ENCODE results near the gene FDX2. TPM values are rescaled to one million over a fixed set of nuclear protein-coding genes. Genes with fewer than 3 reads are reported as not detected.

Gene FDX2
- total RNA-seq, 1 experiment from 2014 or later = 30.3 TPM

DNA sequence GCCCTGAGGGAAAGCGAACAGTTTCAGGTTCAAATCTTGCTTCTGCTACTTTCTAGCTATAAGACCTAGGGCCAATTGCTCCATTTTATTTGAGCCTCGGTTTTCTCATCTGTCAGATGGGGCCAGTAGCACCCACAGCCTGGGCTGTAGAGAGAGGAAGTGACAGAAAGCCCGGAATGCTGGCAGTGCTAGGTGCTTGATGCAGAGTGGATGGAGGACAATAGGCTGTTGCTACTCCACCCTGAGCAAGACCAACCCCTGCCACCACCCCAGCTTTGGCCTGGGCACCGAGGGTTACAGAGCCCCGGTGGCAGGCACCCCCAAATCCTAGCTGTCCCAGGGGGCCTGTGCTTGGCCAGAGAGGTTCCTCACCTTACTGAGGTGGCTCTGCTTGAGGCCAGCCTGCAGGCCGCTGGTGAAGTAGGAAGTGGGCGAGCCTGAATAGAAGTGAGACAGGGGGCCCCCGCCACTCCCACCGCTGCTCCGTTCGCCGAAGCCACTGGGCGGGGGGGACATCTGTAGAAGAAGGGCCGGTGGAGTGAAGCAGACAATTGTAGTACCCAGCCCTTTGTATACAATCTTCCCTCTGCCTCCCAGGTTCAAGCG lies 2.1 kb upstream of the FDX2 start:
- intact Hi-C loops (cut with micrococcal nuclease) = no loop called here
- H3K9me3 Mint-ChIP-seq (ENCODE audit: unreplicated experiment) = no peaks in the 10 kb centered on the region
- CTCF ChIA-PET = interaction anchor here (1.1 to 1.2 kb wide), 2 partner anchors 70 to 71 kb away, joined by 3 to 4 read pairs; no protein-coding TSS in a partner anchor
- TF ChIP-seq, protein P1, sequence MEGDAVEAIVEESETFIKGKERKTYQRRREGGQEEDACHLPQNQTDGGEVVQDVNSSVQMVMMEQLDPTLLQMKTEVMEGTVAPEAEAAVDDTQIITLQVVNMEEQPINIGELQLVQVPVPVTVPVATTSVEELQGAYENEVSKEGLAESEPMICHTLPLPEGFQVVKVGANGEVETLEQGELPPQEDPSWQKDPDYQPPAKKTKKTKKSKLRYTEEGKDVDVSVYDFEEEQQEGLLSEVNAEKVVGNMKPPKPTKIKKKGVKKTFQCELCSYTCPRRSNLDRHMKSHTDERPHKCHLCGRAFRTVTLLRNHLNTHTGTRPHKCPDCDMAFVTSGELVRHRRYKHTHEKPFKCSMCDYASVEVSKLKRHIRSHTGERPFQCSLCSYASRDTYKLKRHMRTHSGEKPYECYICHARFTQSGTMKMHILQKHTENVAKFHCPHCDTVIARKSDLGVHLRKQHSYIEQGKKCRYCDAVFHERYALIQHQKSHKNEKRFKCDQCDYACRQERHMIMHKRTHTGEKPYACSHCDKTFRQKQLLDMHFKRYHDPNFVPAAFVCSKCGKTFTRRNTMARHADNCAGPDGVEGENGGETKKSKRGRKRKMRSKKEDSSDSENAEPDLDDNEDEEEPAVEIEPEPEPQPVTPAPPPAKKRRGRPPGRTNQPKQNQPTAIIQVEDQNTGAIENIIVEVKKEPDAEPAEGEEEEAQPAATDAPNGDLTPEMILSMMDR (IDR thresholded peaks at IDR 0.05; ENCODE audit: unreplicated experiment) = no peak
- H3K36me3 Mint-ChIP-seq (ENCODE audit: insufficient read depth, unreplicated experiment) = peaks cover 59% of the 10 kb centered on the region
- H3K27me3 Mint-ChIP-seq (ENCODE audit: insufficient read depth, unreplicated experiment) = no peaks in the 10 kb centered on the region
- POLR2A ChIA-PET = interaction anchor here (0.9 to 1.3 kb wide), 3 partner anchors 15 to 26 kb away, joined by 3 to 5 read pairs (median 4); partner anchors contain the start of gene RAVER1
- no peak for DNase-seq (ENCODE audit: unreplicated experiment)
- H3K4me3 Mint-ChIP-seq (ENCODE audit: unreplicated experiment) = no peak overlapping the region
- peaks cover 18% of the 10 kb centered on the region for H3K4me1 Mint-ChIP-seq (ENCODE audit: insufficient read depth, unreplicated experiment)
- no TSS peak for BruUV-seq (replicated peaks)
- no peak overlapping the region for H3K27ac Mint-ChIP-seq (ENCODE audit: low read depth, unreplicated experiment)

DNA sequence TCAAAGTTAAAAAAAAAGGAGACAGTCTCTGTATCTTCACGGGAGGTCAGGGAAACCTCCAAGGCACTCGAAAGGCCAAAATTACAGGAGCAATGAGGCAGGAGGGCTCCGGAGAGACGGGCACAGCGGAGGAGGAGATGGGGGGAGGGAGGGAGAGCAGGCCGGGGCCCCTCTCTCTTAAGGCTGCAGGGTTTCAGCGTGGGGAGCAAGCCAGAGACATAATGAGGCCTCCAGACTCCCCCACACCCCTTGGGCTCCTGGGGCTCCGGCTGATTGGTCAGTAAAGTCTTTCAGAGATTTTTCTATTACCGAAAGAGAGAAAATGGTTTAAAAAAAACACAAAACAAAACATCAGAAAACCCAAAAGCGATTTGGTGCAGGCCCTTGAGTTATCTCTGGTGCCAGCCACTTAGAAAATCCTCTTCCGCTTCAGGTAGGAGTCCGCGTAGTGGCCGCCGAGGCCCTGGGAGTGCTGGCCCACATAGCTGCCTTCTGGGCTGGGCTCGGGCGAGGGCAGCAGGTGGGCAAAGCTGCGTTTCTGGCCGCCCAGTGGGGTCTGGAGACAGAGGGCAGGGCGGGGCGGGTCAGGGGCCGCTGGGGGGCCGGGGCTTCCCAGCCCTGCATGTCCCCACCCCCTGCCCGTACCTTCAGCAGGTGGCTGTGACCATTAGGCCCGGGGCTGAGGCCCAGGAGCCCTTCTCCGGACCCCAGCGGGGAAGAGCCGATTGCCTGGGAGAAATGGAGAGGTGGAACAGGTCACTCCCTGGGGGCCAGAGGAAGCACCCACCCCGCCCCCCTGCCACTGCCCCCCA lies 1.4 kb upstream of the FDX2 start:
- DNase-seq (ENCODE audit: unreplicated experiment) = no peak
- intact Hi-C loops (cut with micrococcal nuclease) = no loop called here

DNA sequence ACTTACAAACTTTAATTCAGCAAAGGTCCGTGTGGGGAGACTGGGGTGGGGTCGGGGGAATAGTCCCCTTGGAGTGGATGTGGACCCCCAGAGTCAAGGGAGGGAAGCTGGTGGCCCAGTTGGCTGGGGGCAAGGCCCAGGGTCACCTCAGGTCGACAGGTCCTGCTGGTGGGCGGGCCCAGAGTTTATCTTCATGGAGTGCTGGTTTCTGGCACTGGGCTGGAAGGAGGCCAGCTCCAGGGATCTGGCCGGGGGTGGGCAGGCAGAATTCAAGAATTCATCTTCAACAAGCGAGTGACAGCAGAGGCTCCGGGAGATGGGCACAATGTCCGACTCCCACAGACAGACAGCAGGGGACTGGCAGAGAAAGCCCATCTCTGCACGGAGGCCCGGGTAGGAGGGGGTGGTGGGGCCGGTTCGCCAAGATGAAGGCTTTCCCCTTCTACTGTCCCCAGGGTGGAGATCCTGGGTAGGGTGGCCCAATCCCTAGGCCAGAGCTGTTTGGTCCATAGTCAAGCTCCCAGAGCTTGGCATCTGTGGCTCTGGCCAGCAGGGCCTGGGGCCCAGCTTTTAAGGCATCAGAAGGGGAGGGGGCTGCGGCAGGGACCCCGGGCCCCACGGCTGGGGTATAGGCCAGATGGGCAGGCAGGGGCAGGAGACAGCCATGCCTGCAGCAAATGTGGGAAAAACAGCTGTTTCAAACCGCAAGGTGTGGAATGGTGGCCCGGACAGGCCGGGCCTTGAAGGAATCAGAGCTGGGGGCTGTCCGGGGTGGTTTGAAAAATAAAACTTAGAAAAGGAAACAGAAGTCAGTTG lies 622 bp upstream of the FDX2 start:
- intact Hi-C loops (cut with micrococcal nuclease) = no loop called here
- H3K27ac Mint-ChIP-seq (ENCODE audit: low read depth, unreplicated experiment) = peak overlapping the region; percentile 90
- TSS peak; percentile 13 for BruUV-seq (replicated peaks)
- TF ChIP-seq, protein P1 (IDR thresholded peaks at IDR 0.05; ENCODE audit: unreplicated experiment) = no peak
- no peaks in the 10 kb centered on the region for H3K9me3 Mint-ChIP-seq (ENCODE audit: unreplicated experiment)
- ChIA-PET POLR2A (interaction anchor here (0.5 to 0.9 kb wide), 2 partner anchors 18 to 37 kb away, joined by 3 to 5 read pairs; no protein-coding TSS in a partner anchor), CTCF (interaction anchor here (0.6 to 1.2 kb wide), 5 partner anchors 14 to 72 kb away, joined by 3 to 4 read pairs (median 3); no protein-coding TSS in a partner anchor)
- peaks cover 18% of the 10 kb centered on the region for H3K4me1 Mint-ChIP-seq (ENCODE audit: insufficient read depth, unreplicated experiment)
- no peaks in the 10 kb centered on the region for H3K27me3 Mint-ChIP-seq (ENCODE audit: insufficient read depth, unreplicated experiment)
- no peak for DNase-seq (ENCODE audit: unreplicated experiment)
- H3K36me3 Mint-ChIP-seq (ENCODE audit: insufficient read depth, unreplicated experiment) = peaks cover 54% of the 10 kb centered on the region
- H3K4me3 Mint-ChIP-seq (ENCODE audit: unreplicated experiment) = peak overlapping the region; percentile 93

More for the DNA sequence above, 1.4 kb upstream of the FDX2 start:
- BruUV-seq (replicated peaks) = no TSS peak
- ChIA-PET POLR2A (interaction anchor here (0.9 kb wide), 1 partner anchor 17 kb away, joined by 5 read pairs; no protein-coding TSS in a partner anchor), CTCF (interaction anchor here (1.1 to 1.2 kb wide), 2 partner anchors 70 to 71 kb away, joined by 3 to 4 read pairs; no protein-coding TSS in a partner anchor)
- TF ChIP-seq, protein P1 (IDR thresholded peaks at IDR 0.05; ENCODE audit: unreplicated experiment) = no peak
- peaks cover 18% of the 10 kb centered on the region for H3K4me1 Mint-ChIP-seq (ENCODE audit: insufficient read depth, unreplicated experiment)
- H3K9me3 Mint-ChIP-seq (ENCODE audit: unreplicated experiment) = no peaks in the 10 kb centered on the region
- no peak overlapping the region for H3K4me3 Mint-ChIP-seq (ENCODE audit: unreplicated experiment)
- H3K27me3 Mint-ChIP-seq (ENCODE audit: insufficient read depth, unreplicated experiment) = no peaks in the 10 kb centered on the region
- peaks cover 62% of the 10 kb centered on the region for H3K36me3 Mint-ChIP-seq (ENCODE audit: insufficient read depth, unreplicated experiment)
- peak overlapping the region; percentile 90 for H3K27ac Mint-ChIP-seq (ENCODE audit: low read depth, unreplicated experiment)

Measured in MCF 10A (cell line).